ENCODE measurements around the gene ZFP92.

DNA sequence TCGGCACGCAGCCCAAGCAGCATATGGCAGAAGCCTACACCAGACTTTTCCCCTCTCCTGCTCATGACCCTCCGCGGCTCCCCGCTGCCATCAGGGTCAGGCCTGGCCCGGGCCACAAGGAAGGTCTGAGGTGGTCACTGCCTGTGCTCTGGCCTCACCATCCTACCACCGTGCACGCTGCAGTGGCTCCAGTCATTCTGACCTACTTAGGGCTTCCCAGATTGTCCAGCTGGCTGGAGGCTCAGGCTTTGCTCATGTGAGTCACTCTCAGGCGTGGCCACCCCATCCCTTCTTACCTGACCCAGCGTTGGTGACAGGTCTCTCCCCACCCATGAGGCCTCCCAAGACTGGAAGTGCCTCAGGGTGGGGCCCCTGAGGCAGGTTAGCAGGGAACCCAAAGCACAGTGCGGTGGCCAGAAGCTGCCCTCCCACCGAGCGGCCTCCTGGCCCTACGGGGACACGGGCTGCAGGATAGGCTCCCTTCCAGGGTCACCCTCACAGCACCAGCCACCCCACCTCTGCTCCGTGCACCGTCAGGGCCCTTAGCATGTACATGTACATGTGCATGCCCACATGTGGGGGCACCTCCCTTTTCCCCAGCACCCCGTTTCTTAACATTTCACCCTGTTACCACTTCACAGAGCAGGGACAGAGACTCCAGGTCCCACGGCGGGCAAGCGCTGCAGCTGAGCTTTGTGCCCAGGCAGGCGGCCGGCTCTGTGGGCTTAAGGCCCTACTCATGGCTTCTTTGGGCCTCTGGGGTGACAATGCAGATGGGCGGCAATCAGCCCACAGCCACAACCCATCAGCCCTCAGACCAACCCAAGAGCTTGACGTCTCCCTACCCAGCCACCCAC lies 32.4 kb downstream of the ZFP92 start:
- TF ChIP-seq, protein P1, sequence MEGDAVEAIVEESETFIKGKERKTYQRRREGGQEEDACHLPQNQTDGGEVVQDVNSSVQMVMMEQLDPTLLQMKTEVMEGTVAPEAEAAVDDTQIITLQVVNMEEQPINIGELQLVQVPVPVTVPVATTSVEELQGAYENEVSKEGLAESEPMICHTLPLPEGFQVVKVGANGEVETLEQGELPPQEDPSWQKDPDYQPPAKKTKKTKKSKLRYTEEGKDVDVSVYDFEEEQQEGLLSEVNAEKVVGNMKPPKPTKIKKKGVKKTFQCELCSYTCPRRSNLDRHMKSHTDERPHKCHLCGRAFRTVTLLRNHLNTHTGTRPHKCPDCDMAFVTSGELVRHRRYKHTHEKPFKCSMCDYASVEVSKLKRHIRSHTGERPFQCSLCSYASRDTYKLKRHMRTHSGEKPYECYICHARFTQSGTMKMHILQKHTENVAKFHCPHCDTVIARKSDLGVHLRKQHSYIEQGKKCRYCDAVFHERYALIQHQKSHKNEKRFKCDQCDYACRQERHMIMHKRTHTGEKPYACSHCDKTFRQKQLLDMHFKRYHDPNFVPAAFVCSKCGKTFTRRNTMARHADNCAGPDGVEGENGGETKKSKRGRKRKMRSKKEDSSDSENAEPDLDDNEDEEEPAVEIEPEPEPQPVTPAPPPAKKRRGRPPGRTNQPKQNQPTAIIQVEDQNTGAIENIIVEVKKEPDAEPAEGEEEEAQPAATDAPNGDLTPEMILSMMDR (IDR thresholded peaks at IDR 0.05; ENCODE audit: insufficient read depth, low read depth, low read length) = no peak
- TF ChIP-seq EZH2 (IDR thresholded peaks at IDR 0.05; ENCODE audit: insufficient read depth, low read length) = no peak

Data from astrocyte (in vitro differentiated cells and primary cell).